ENCODE measurements around the gene HRAS. TPM values are rescaled to one million over a fixed set of nuclear protein-coding genes. Genes with fewer than 3 reads are reported as not detected.

Gene HRAS
- polyA plus RNA-seq, 2 of the 4 experiments (the other 2 are of a cell fraction), result 56.3 to 86.9 TPM

Small RNAs within 50 kb of the gene (small RNA-seq; reads per million reads assigned to genes)
- 5.8 to 376 (median 242) reads per million in 6 experiments for gene MIR210

Other genes starting within 250 kb of the HRAS start
- gene PGGHG, start 246.4 kb downstream of the HRAS start, polyA plus RNA-seq (2011; rRNA removed), result 7.2 and 7.9 TPM in 2 replicates
- gene PGGHG, start 246.4 kb downstream of the HRAS start, polyA plus RNA-seq (2017; fragmentation: RNase III; extraction: RNeasy Plus Mini Kit Qiagen cat#74134 plus additional on column Dnase treatment), result 12.9 to 19.5 TPM (median 18.3 TPM) in 3 replicates
- gene IFITM5, start 236.1 kb downstream of the HRAS start, polyA plus RNA-seq (2011; rRNA removed), result not detected in 2 replicates
- not detected in 3 replicates for gene IFITM5, start 236.1 kb downstream of the HRAS start, polyA plus RNA-seq (2017; fragmentation: RNase III; extraction: RNeasy Plus Mini Kit Qiagen cat#74134 plus additional on column Dnase treatment)
- 36.4 and 61.3 TPM in 2 replicates for gene IFITM2, start 227.8 kb downstream of the HRAS start, polyA plus RNA-seq (2011; rRNA removed)
- gene IFITM2, start 227.8 kb downstream of the HRAS start, polyA plus RNA-seq (2017; fragmentation: RNase III; extraction: RNeasy Plus Mini Kit Qiagen cat#74134 plus additional on column Dnase treatment), result 38.8 to 52.7 TPM (median 43.6 TPM) in 3 replicates
- gene IFITM1, start 221.5 kb downstream of the HRAS start, polyA plus RNA-seq (2011; rRNA removed), result 1.7 and 2.4 TPM in 2 replicates
- 0.14 to 0.16 TPM in 2 of 3 replicates, not detected in the other for gene IFITM1, start 221.5 kb downstream of the HRAS start, polyA plus RNA-seq (2017; fragmentation: RNase III; extraction: RNeasy Plus Mini Kit Qiagen cat#74134 plus additional on column Dnase treatment)
- 8.6 and 10.8 TPM in 2 replicates for gene IFITM3, start 214.7 kb downstream of the HRAS start, polyA plus RNA-seq (2011; rRNA removed)
- gene IFITM3, start 214.7 kb downstream of the HRAS start, polyA plus RNA-seq (2017; fragmentation: RNase III; extraction: RNeasy Plus Mini Kit Qiagen cat#74134 plus additional on column Dnase treatment), result 8.3 to 13.5 TPM (median 11.3 TPM) in 3 replicates
- 5.1 and 5.3 TPM in 2 replicates for gene B4GALNT4, start 166.1 kb downstream of the HRAS start, polyA plus RNA-seq (2011; rRNA removed)
- 20.4 to 28.0 TPM (median 27.5 TPM) in 3 replicates for gene B4GALNT4, start 166.1 kb downstream of the HRAS start, polyA plus RNA-seq (2017; fragmentation: RNase III; extraction: RNeasy Plus Mini Kit Qiagen cat#74134 plus additional on column Dnase treatment)
- 12.1 and 13.9 TPM in 2 replicates for gene PKP3, start 141.4 kb downstream of the HRAS start, polyA plus RNA-seq (2011; rRNA removed)
- 22.3 to 25.9 TPM (median 23.4 TPM) in 3 replicates for gene PKP3, start 141.4 kb downstream of the HRAS start, polyA plus RNA-seq (2017; fragmentation: RNase III; extraction: RNeasy Plus Mini Kit Qiagen cat#74134 plus additional on column Dnase treatment)
- gene SIGIRR, start 120.6 kb downstream of the HRAS start, polyA plus RNA-seq (2011; rRNA removed), result 27.7 and 27.8 TPM in 2 replicates
- 56.6 to 66.4 TPM (median 58.6 TPM) in 3 replicates for gene SIGIRR, start 120.6 kb downstream of the HRAS start, polyA plus RNA-seq (2017; fragmentation: RNase III; extraction: RNeasy Plus Mini Kit Qiagen cat#74134 plus additional on column Dnase treatment)
- gene ANO9, start 93.6 kb downstream of the HRAS start, polyA plus RNA-seq (2011; rRNA removed), result 0.66 and 0.70 TPM in 2 replicates
- gene ANO9, start 93.6 kb downstream of the HRAS start, polyA plus RNA-seq (2017; fragmentation: RNase III; extraction: RNeasy Plus Mini Kit Qiagen cat#74134 plus additional on column Dnase treatment), result 0.50 to 0.55 TPM (median 0.51 TPM) in 3 replicates
- 23.4 and 28.9 TPM in 2 replicates for gene PTDSS2, start 85.3 kb downstream of the HRAS start, polyA plus RNA-seq (2011; rRNA removed)
- 34.3 to 39.4 TPM (median 38.9 TPM) in 3 replicates for gene PTDSS2, start 85.3 kb downstream of the HRAS start, polyA plus RNA-seq (2017; fragmentation: RNase III; extraction: RNeasy Plus Mini Kit Qiagen cat#74134 plus additional on column Dnase treatment)
- 85.8 and 108 TPM in 2 replicates for gene RNH1, start 28.3 kb downstream of the HRAS start, polyA plus RNA-seq (2011; rRNA removed)
- 131 to 135 TPM (median 135 TPM) in 3 replicates for gene RNH1, start 28.3 kb downstream of the HRAS start, polyA plus RNA-seq (2017; fragmentation: RNase III; extraction: RNeasy Plus Mini Kit Qiagen cat#74134 plus additional on column Dnase treatment)
- 0.30 and 0.32 TPM in 2 replicates for gene LRRC56, start 2.0 kb upstream of the HRAS start, polyA plus RNA-seq (2011; rRNA removed)
- 0.47 to 1.1 TPM (median 1.0 TPM) in 3 replicates for gene LRRC56, start 2.0 kb upstream of the HRAS start, polyA plus RNA-seq (2017; fragmentation: RNase III; extraction: RNeasy Plus Mini Kit Qiagen cat#74134 plus additional on column Dnase treatment)
- gene LMNTD2, start 25.2 kb upstream of the HRAS start, polyA plus RNA-seq (2011; rRNA removed), result 1.7 and 2.2 TPM in 2 replicates
- gene LMNTD2, start 25.2 kb upstream of the HRAS start, polyA plus RNA-seq (2017; fragmentation: RNase III; extraction: RNeasy Plus Mini Kit Qiagen cat#74134 plus additional on column Dnase treatment), result 2.6 to 4.2 TPM (median 3.5 TPM) in 3 replicates
- gene RASSF7, start 25.4 kb upstream of the HRAS start, polyA plus RNA-seq (2011; rRNA removed), result 18.4 and 19.0 TPM in 2 replicates
- 27.7 to 30.7 TPM (median 30.5 TPM) in 3 replicates for gene RASSF7, start 25.4 kb upstream of the HRAS start, polyA plus RNA-seq (2017; fragmentation: RNase III; extraction: RNeasy Plus Mini Kit Qiagen cat#74134 plus additional on column Dnase treatment)
- 8.6 and 10.8 TPM in 2 replicates for gene PHRF1, start 40.9 kb upstream of the HRAS start, polyA plus RNA-seq (2011; rRNA removed)
- gene PHRF1, start 40.9 kb upstream of the HRAS start, polyA plus RNA-seq (2017; fragmentation: RNase III; extraction: RNeasy Plus Mini Kit Qiagen cat#74134 plus additional on column Dnase treatment), result 23.0 to 25.3 TPM (median 23.7 TPM) in 3 replicates
- 2.0 TPM in 2 replicates for gene IRF7, start 80.4 kb upstream of the HRAS start, polyA plus RNA-seq (2011; rRNA removed)
- gene IRF7, start 80.4 kb upstream of the HRAS start, polyA plus RNA-seq (2017; fragmentation: RNase III; extraction: RNeasy Plus Mini Kit Qiagen cat#74134 plus additional on column Dnase treatment), result 3.1 to 3.8 TPM (median 3.4 TPM) in 3 replicates
- gene CDHR5, start 89.4 kb upstream of the HRAS start, polyA plus RNA-seq (2011; rRNA removed), result 0.12 and 0.26 TPM in 2 replicates
- gene CDHR5, start 89.4 kb upstream of the HRAS start, polyA plus RNA-seq (2017; fragmentation: RNase III; extraction: RNeasy Plus Mini Kit Qiagen cat#74134 plus additional on column Dnase treatment), result 0.07 to 0.08 TPM (median 0.07 TPM) in 3 replicates
- gene SCT, start 91.6 kb upstream of the HRAS start, polyA plus RNA-seq (2011; rRNA removed), result not detected in 2 replicates
- gene SCT, start 91.6 kb upstream of the HRAS start, polyA plus RNA-seq (2017; fragmentation: RNase III; extraction: RNeasy Plus Mini Kit Qiagen cat#74134 plus additional on column Dnase treatment), result not detected in 3 replicates
- not detected in 2 replicates for gene DRD4, start 101.7 kb upstream of the HRAS start, polyA plus RNA-seq (2011; rRNA removed)
- 0.07 to 0.17 TPM in 2 of 3 replicates, not detected in the other for gene DRD4, start 101.7 kb upstream of the HRAS start, polyA plus RNA-seq (2017; fragmentation: RNase III; extraction: RNeasy Plus Mini Kit Qiagen cat#74134 plus additional on column Dnase treatment)
- 16.0 and 17.3 TPM in 2 replicates for gene DEAF1, start 159.6 kb upstream of the HRAS start, polyA plus RNA-seq (2011; rRNA removed)
- 23.5 to 25.8 TPM (median 24.0 TPM) in 3 replicates for gene DEAF1, start 159.6 kb upstream of the HRAS start, polyA plus RNA-seq (2017; fragmentation: RNase III; extraction: RNeasy Plus Mini Kit Qiagen cat#74134 plus additional on column Dnase treatment)
- gene TMEM80, start 160.2 kb upstream of the HRAS start, polyA plus RNA-seq (2011; rRNA removed), result 15.1 and 15.2 TPM in 2 replicates
- gene TMEM80, start 160.2 kb upstream of the HRAS start, polyA plus RNA-seq (2017; fragmentation: RNase III; extraction: RNeasy Plus Mini Kit Qiagen cat#74134 plus additional on column Dnase treatment), result 10.2 to 11.2 TPM (median 10.8 TPM) in 3 replicates
- gene EPS8L2, start 170.7 kb upstream of the HRAS start, polyA plus RNA-seq (2011; rRNA removed), result 60.7 and 69.9 TPM in 2 replicates
- gene EPS8L2, start 170.7 kb upstream of the HRAS start, polyA plus RNA-seq (2017; fragmentation: RNase III; extraction: RNeasy Plus Mini Kit Qiagen cat#74134 plus additional on column Dnase treatment), result 144 to 163 TPM (median 154 TPM) in 3 replicates
- gene TALDO1, start 211.9 kb upstream of the HRAS start, polyA plus RNA-seq (2011; rRNA removed), result 287 and 296 TPM in 2 replicates
- gene TALDO1, start 211.9 kb upstream of the HRAS start, polyA plus RNA-seq (2017; fragmentation: RNase III; extraction: RNeasy Plus Mini Kit Qiagen cat#74134 plus additional on column Dnase treatment), result 386 to 392 TPM (median 391 TPM) in 3 replicates
- 14.5 and 16.8 TPM in 2 replicates for gene GATD1, start 241.9 kb upstream of the HRAS start, polyA plus RNA-seq (2011; rRNA removed)
- gene GATD1, start 241.9 kb upstream of the HRAS start, polyA plus RNA-seq (2017; fragmentation: RNase III; extraction: RNeasy Plus Mini Kit Qiagen cat#74134 plus additional on column Dnase treatment), result 41.9 to 43.5 TPM (median 43.1 TPM) in 3 replicates

Data from A549 (cell line).